Stimulated activated CD4-positive, alpha-beta T cell treated with anti-CD3 and anti-CD28 coated beads, Interleukin-1b, Interleukin-23, amount 100 ng/mL, for 48 hours (primary cell): ENCODE results near the gene CBLN4.

Experiments used
- DNase-seq: peaks from one replicate; pipeline ENCODE4 v3.0.0-alpha.2; 2020

Gene CBLN4

DNA sequence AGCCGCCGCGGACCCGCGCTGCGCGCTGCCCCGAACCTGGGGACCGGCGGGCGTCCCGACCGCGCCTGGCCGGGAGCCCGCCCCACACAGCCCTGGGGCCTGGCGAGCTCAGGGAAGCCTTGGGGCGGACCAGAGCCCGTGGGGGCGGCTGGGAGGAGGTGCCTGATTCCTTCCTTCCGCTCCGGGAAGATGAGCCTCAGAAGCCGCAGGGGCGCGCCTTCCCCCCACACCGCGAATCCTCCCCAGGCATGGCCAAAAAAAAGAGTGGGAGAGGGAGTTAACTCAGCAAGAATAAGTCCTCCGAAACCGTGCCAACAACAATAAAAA is at the start of gene CBLN4:
TSS of gene CBLN4 (minus strand) at position 131 of the 327 bp plus-strand sequence. CDS start 1,348 bp downstream, outside the sequence.
- DNase-seq, result no peak

DNA sequence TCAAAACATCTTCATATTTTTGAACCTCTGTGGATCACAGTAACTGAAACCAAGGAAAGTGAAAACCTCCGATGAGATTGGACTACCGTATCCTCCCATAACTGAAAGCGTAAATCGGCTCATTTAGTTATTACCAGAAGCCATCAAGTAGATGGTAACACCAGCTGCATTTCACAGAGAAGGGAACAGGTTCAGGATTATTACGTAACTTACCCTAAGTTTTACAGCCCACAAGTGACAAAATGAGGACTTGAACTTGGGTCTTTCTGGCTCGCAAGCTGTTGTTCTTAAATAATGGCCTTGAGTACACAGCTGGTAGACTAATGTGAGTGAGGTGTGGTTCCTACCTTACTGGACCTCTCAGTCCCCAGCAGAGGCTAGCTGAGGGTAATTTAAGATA is 37.9 kb upstream of the CBLN4 start:
- no peak for DNase-seq

DNA sequence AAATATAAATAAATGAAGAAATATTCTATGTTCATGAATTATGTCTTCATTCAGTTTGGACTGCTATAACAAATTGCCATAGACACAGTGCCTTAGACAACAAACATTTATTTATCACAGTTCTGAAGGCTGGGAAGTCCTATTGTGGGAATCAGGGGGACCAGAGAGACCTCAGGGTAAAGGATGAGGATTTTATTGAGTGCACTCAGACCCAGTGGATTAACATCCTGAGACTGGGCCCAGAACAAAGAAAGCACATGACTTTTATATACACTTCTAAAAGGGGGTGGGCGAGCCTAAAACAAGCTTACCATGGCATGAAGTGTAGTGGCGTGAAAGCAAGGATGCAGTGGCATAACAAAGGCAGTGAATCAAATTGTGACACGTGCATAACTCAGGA is 26.9 kb upstream of the CBLN4 start:
- no peak for DNase-seq

DNA sequence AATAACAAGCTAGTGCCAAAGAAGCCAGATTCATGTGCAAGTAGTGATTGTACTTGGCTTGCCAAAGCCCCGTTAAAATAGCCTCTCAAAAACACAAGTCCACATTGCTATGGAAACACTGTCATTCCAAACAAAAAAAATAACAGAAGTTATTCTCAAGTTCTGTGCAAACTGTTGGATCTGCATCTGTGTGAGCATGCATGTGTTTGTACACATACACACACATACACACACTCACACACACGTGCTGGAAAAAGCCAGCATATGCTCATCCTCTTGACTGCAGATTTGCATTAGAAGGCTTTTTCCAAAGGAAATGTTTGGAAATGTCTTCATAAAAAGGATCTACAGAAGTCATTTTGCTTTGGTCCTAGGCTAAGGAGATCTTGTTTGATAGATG is 13.4 kb upstream of the CBLN4 start:
- no peak for DNase-seq

DNA sequence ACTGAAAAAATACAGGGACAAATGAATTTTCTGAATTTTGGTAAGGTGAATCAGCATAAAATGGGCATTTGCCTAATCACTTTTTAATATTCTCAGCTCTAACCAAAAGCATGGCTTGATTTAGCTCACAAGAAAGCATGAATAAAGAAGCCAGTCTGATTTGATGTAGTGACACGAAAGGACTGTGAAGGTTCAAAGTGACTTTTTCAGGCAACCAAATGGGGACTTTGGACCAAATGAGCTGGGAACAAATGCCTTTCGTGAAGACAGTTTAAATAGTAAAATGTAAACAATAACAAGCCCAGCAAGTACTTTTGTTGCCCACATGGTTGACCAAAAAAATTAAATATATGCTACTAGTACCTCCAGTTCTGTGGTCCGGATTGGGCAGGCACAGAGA is 12.9 kb upstream of the CBLN4 start:
- no peak for DNase-seq

DNA sequence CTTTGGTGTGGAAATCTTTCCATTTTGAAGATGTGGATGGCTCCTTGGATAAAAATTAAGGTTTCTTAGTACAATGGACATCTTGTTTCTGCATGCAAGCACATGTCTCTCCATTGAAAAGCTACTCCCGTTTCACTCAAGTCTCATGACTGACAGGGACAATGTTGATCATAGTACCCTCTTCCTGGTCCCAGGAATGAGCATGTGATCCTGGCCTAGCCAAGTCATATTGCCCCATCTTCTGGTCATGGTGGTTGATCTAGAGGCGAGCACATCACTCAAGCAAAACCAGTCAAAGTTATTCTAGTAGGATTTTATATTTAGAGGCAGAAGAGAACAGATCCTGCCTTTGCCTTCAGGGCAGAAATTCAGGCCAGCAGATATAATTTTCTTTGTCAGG is 12.2 kb upstream of the CBLN4 start:
- DNase-seq, result no peak

DNA sequence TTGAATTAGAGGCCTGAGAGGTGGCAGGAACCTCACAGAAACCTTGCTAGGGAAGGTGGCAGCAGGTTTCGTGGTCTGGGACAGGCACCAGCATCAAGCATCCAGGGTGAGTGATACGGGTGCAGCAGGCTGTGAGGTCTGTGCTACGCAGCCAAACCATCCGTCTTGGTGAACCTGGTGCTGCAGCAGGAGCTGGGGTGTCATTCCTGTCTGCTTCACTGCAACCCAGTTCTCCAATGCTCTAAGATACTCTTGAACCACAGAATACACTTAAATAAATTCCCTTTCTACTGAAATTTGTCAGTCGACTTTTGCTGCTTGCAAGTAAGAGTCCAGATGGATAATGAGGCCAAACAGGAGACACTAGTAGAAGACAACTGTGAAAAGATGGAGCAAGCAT is 9.7 kb upstream of the CBLN4 start:
- no peak for DNase-seq

DNA sequence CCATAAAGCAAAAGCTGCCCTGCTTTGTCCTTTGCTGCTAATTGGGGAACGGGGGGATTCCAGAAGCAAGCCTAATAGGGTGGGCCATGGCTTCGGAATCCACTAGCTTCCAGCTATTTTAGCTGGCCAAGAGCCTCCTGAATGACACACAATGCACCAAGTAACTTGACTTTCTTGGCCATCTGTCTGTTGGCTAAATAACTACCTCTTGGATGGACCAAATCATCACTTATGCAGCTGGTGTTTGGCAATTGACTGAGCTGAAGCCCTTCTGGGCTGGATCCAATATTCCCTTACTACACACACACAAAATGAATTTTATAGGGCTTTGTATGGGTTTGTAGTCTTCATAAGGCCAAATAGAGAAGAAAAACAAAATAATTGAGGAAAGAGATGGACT is 8.8 kb upstream of the CBLN4 start:
- no peak for DNase-seq

DNA sequence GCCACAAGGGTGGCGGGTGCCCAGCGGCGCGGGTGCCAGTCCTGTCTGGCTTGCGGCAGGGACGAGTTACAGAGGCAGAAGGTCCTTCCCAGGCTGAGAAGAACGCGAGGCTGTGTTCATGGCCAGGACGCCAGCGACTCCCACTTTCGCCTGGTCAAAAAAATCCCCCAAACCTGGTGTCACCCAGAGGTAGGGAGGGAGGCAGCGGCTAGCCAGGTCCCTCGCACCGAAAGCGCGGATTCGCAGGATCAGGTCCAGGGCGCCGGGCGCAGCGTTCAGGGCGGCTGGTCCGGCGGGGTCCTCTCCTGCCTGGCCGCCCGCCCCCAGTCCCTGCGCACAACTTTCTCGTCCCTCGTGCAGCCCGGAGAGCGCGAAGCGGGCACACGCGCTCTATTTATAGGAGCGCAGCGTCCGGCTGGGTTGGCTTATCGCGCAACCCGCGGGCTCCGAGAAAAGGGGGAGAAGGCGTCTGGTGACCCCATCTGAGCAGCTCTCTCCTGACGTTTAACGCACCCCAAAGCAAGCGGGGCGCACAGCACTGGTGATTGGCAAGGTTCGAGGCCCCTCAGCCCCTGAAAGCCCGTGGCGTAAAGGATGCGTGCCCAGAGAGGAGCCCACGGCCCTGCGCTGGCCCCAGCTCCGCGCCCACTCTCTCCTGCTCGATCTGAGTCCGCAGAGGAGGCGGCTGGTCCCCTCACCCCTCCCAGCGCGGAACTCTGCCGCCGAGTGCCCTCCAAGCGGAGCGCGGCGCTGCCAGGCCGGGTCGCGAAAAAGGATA is 519 bp downstream of the CBLN4 start:
- DNase-seq, result no peak

DNA sequence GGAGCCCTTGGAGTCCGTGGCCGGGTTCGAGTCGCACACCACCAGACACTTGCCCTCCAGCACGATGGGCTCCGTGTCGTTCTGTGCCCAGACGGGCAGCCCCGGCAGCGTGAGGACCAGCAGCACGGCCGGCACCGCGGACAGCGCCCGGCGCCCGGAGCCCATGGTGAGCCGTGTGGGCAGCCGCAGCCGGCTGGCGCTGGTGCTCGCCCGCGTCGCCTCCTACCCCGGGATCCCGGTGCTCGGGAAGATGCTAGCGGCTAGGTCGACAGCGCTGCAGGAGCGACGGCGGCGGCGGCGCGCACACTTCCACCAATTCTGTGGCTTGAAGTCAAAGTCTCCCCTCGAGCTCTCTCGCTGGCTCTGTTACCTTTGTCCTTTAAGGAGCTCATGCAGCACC is 1.3 kb downstream of the CBLN4 start:
- no peak for DNase-seq

DNA sequence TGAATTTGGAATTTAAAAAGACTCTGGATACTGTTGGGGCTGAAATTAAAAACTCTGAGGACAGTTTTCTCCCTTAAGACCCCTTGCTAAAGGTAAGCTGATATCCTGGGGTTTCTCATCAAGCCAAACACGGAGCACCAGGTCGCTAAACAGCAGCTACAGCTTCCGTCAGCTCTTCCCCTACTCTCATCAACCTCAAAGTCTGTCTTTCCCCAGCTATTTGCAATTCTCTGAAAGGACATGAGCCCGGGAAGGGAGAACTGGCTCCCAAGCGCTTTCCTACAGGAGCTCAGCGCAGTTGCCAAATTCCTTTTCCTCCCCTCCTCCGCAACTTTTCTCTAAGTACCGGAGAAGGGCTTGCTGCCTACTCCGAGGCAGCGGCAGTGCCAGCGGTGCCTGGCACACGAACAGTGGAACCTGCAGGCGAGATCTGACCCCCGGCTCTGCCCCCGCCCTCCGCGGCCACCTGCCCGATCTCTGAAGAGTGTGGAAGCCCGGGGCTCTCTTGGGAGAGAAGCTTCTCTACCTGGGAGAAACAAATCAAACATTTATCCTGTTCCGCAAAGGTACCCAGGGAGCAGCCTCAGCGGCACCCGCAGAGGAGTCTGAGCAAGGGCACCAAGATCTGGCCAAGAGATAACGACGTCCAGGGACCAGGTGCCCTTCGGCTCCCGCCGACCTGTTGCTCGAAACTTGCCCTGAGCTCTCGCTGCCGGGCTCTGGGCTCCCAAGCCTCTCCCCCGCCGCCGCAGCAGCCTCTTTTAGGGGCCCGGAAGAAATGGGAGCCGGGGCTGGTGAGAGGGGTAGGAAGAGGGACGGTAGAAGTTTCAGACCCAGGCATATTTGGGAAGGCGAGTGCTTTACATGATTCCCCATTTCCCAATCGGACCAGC is 2.2 kb downstream of the CBLN4 start:
- no peak for DNase-seq

DNA sequence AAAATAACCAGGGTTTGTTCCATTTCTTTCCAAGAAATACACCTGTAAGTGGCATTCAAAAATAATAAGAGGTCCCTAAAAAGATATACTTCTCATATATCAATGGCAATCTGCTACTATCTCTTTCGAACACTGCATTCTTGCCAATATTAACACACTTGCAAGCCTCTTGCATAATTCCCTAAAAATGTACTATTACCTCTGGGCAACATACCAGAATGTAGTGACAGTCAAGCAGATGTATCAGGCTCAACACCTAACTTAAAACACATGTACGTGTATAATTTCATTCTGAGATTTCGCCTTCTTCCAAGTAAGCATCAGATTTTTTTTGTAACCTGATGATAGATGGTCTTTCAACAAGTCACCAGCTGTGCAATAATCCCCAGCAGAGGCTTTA is 3.4 kb downstream of the CBLN4 start:
- DNase-seq, result no peak

DNA sequence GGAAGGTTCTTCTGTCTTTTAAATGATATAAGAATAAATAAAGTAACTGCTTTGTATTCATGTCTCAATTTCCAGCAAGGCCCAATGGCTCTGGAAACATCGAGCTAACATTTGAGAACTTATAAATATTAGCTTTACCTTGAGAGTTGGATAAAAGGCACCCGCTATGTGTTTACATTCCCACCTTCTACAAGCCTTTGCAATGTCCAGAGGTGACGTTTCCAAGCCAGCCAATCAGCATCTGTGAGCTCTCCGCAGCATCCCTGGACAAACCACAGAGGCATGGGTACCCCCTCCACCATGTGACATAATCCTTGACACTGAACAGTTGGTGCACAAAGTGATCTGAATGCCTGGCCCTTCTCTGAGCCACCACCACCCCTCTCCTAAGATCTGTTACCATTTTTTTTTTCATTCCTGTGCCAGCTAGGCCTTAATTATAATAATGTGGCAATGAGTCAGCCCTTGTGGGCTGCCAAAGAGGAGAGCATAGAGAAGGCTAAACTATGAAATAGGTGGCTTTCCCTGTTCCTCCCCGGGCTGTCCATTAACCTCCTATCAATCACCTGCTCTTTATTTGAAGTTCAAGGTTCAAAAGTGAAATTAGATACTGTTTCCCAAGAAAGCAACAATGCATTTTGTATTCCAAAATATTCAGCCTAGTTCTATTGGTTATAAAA is 4.1 kb downstream of the CBLN4 start:
- DNase-seq, result no peak

DNA sequence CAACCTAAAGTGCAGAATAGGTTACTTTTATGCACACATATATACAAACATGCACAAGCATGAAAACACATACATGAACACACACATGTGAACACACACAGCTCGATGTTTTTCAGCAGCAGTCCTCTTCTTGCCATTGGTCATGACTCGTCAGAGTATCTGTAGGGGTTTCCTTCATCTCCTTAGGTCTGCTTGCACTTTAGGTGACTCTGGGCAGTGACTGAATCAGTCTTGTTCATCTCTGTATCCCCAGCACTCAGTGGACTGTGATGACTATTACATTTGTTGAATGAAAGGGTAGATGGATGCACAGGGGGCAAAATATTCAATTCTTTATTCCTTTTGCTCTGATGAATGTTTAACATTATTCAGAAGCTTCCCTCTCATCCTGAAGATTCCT is 26.8 kb downstream of the CBLN4 start:
- DNase-seq, result no peak

DNA sequence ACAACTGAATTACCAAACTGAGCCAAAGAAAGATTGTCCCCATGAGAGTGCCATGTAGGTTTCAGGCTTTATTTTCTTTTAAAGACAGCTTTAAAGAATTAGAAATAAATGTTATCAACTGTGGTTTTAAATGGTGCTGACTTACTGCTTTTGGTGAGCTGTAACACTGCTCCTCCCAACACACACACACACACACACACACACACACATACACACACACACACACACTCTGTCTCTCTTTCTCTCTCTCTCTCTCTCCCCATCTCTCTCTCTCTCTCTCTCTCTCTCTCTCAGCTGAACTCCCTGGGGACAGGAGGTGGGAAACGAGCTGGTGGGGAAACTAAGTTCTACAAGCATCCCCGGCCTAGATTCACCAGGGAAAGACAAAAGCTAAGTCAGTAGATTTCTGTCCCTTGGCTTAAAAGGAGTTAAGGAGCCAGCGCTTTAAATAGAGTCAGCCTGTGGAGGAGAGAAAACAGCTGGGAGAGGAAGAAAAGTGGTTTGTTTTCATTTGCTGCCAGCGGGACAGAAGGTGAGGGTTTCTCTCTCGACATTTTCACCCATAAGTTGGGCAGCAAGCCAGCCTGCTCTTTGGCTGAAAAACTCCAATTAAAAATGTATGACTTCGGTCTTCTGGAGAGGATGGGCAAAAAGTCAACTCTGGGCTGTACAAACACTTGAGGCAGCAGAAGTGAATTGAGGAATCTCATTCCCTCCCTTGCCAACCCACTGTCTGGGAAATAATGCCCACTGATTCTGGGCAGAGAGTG is 27.4 kb downstream of the CBLN4 start:
- no peak for DNase-seq

DNA sequence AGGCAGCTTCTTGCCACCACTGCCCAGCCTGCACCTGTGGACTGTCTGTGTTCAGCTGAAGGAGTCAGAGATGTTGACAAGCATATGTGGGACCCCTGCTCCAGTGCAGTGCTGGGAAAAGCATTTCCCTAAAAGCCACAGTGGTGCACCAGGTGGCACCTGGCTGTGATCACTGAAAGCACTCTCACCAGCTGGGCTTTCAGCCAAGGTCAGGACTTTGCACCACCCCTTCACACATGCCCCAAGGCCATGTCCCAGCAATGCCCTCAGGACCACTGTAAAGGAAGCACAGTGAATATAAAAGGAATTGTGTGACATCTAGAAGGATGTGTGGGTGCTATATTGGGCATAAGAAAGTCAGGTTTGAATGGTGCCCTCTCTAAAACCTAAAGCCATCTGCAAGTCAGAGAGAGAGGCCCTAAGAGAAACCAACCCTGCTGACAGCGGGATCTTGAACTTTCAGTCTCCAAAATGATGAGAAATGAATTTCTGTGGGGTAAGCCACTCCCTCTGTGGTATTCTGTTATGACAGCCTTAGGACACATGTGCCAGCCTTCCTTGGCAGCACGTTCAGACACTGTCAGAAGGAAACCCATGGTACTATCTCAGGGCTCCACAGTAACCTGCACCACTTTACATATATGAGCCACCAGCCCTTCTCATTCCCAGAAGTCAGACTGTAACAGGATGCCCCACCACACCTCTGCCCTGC is 30.7 kb downstream of the CBLN4 start:
- DNase-seq, result no peak

DNA sequence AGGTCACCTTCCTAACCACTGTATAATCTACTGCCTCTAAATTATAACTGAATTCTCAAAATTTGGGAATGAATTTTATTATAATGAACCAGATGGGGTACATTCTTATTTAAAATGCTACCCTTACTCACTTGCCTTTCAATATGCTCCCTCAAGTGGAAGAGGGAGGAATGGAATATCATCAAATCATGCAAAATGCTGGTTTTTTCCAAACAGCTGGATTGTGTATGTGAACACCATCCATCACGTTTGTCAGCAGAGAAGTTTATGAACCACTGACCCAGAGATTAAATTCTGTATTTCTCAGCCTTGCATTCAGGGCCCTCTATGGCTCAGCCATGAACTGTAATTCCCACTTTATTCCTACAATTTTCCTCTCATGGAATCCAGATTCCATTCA is 40.5 kb downstream of the CBLN4 start:
- DNase-seq, result no peak

DNA sequence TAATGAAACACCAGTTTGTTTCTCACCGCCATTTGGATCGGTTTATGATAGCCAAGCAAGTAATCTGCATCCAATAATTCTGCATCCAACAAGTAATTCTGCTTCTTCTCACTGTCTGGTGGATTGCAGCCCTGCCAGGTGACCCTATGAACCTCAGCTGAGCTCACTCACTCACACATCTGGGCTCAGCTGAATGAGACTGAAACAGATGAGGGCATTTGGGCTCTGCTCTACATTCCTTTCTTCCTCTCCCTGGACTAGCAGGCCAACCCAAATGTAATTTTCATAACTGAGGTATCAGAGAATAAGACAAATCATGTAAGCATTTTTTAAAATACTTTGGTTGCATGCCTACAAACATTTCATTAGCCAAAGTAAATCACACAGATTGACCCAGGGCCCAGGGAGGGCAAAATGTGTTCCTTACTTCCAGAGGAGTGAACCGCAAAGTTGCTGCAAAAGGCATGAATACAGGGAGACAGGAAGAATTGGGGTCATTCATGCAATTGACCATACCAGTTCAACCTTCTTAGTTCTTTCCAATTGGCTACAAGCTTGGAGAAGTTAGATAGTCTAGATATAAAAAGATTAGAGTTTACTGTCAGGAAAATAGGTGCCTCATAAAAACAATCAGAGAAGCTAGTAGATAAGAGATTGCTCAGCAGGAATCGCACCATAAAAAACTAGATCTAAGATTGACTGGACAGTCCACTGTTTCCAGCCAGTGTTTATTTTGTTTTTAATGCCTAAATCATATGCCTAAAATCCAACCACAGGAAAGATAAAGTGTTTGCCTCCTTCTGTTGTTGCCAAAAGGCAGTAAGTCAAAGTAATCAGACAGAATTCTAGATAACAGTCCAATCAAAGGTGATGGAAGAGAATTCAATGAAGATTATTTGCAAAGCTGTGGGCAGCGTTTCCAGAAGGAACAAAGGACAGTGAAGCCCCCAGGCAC is 43.7 kb downstream of the CBLN4 start:
- no peak for DNase-seq

DNA sequence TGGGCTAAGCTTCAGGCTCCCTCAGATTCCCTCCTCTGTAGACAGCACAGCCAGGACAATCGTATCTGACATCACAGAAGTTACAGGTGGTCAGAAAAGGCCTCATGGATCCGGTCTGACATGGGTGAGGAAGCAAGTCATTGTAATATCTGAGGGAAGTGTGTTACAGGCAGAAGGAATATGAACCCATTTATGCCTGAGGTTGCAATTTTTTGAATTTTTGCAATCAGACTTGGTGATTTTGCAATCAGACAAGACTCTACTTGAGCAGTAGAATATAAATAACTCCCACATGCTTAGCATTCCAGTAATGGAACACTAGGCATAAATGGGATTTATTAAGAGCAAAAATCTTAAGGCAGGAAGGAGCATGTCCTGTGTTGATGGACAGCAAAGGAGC is 52.1 kb downstream of the CBLN4 start:
- no peak for DNase-seq

DNA sequence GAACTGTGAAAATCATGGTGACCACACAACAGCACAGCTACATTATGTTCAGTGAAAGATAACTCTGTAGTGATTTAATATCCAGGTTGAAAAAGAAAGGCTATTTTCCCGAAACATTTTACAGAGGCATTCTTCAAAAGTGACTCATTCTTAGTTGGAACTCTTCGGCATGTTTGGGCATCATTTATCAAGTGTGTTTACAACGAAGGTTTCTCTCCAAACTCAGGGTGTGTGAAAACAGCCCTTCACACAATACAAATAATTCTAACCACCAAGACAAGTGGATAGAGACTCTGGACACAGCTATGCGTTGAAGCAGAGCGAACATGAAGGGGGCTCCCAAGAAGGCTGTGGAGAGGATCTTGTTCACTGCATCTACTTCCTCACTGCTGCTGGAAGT is 57.6 kb downstream of the CBLN4 start:
- no peak for DNase-seq
